EL (cell line): ENCODE measurements around the gene GMDS.

Experiments
- DNase-seq: peaks from one replicate; pipeline ENCODE4 v3.0.0-alpha.2; 2016

Gene GMDS

GRCh38 chr6:1608222-1609040 lies 637.0 kb downstream of the GMDS start:
- no peak for DNase-seq

GRCh38 chr6:1607516-1608221 lies 637.7 kb downstream of the GMDS start:
- DNase-seq, result no peak

- DNase-seq, result no peak
Measured at GRCh38 chr6:1606780-1607515, 638.5 kb downstream of the GMDS start.

- peak; percentile 31 for DNase-seq
Measured at GRCh38 chr6:1605893-1606779, 639.3 kb downstream of the GMDS start.

GRCh38 chr6:1605004-1605892 lies 640.2 kb downstream of the GMDS start:
- no peak for DNase-seq

GRCh38 chr6:1604158-1605003 lies 641.0 kb downstream of the GMDS start:
- DNase-seq, result peak; percentile 68

GRCh38 chr6:1603708-1604107 lies 641.7 kb downstream of the GMDS start:
- no peak for DNase-seq

- DNase-seq, result no peak
Measured at GRCh38 chr6:1602049-1602713, 643.2 kb downstream of the GMDS start.

- no peak for DNase-seq
Measured at GRCh38 chr6:1601158-1602048, 644.0 kb downstream of the GMDS start.

- no peak for DNase-seq
Measured at GRCh38 chr6:1600764-1601157, 644.6 kb downstream of the GMDS start.

GRCh38 chr6:1600063-1600763 lies 645.2 kb downstream of the GMDS start:
- DNase-seq, result no peak

GRCh38 chr6:1599469-1599868 lies 645.9 kb downstream of the GMDS start:
- no peak for DNase-seq

- DNase-seq, result no peak
Measured at GRCh38 chr6:1598886-1599285, 646.5 kb downstream of the GMDS start.

- DNase-seq, result no peak
Measured at GRCh38 chr6:1598433-1598832, 647.0 kb downstream of the GMDS start.

GRCh38 chr6:1597924-1598323 lies 647.5 kb downstream of the GMDS start:
- peak; percentile 35 for DNase-seq

GRCh38 chr6:1597121-1597744 lies 648.2 kb downstream of the GMDS start:
- no peak for DNase-seq

- peak; percentile 57 for DNase-seq
Measured at GRCh38 chr6:1596088-1596852, 649.1 kb downstream of the GMDS start.
